Measurements from ENCODE around the gene TTLL8. TPM values are rescaled to one million over a fixed set of nuclear protein-coding genes. Genes with fewer than 3 reads are reported as not detected.

Gene TTLL8
- total and polyA plus RNA-seq, 2 of the 8 experiments (the other 6 are each of a cell fraction or from before 2014, with no cell fraction given): not detected

DNA sequence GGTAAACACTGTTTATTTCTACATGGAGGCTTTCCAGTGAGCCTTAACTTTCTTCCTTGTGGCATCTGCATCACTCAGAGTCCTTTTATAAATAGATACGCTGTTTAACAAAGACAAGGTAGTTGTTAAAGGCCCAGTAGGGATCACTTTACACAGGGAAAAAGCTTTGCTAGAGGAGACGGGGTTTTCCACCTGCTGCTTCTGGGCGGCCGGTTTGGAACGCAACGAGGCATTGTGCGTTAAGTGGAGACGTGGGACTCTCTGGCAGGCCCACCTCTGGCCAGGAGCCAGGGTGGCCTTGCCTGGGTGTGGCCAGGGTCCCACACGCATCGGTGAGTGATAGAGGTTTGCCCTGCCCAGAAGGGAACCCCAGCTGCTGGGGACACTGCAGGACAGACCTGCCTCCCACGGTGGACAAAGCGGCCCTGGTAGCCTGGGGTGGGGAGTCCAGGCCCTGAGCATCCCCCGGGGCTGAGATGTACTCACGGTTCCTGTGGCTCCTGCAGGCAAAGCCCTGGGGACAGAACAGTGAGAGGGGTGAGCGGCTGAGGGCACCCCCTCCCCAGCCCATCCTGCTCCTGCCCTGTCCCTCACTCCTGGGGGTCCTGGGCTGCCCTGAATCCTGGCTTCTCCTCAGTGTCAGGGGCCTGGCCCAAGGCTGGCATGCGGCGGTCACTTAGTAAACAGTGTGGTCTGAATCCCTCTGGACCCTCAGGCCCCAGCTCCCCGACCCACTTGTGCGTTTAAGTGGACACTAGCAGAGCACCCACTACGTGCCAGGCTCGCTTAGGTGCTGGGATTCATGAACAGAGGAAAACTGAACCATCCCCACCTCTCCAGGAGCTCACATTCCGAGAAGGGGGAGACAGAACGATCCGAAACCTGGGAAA, 49.7 kb downstream of the TTLL8 start (continued):
- TF ChIP-seq, protein P1, sequence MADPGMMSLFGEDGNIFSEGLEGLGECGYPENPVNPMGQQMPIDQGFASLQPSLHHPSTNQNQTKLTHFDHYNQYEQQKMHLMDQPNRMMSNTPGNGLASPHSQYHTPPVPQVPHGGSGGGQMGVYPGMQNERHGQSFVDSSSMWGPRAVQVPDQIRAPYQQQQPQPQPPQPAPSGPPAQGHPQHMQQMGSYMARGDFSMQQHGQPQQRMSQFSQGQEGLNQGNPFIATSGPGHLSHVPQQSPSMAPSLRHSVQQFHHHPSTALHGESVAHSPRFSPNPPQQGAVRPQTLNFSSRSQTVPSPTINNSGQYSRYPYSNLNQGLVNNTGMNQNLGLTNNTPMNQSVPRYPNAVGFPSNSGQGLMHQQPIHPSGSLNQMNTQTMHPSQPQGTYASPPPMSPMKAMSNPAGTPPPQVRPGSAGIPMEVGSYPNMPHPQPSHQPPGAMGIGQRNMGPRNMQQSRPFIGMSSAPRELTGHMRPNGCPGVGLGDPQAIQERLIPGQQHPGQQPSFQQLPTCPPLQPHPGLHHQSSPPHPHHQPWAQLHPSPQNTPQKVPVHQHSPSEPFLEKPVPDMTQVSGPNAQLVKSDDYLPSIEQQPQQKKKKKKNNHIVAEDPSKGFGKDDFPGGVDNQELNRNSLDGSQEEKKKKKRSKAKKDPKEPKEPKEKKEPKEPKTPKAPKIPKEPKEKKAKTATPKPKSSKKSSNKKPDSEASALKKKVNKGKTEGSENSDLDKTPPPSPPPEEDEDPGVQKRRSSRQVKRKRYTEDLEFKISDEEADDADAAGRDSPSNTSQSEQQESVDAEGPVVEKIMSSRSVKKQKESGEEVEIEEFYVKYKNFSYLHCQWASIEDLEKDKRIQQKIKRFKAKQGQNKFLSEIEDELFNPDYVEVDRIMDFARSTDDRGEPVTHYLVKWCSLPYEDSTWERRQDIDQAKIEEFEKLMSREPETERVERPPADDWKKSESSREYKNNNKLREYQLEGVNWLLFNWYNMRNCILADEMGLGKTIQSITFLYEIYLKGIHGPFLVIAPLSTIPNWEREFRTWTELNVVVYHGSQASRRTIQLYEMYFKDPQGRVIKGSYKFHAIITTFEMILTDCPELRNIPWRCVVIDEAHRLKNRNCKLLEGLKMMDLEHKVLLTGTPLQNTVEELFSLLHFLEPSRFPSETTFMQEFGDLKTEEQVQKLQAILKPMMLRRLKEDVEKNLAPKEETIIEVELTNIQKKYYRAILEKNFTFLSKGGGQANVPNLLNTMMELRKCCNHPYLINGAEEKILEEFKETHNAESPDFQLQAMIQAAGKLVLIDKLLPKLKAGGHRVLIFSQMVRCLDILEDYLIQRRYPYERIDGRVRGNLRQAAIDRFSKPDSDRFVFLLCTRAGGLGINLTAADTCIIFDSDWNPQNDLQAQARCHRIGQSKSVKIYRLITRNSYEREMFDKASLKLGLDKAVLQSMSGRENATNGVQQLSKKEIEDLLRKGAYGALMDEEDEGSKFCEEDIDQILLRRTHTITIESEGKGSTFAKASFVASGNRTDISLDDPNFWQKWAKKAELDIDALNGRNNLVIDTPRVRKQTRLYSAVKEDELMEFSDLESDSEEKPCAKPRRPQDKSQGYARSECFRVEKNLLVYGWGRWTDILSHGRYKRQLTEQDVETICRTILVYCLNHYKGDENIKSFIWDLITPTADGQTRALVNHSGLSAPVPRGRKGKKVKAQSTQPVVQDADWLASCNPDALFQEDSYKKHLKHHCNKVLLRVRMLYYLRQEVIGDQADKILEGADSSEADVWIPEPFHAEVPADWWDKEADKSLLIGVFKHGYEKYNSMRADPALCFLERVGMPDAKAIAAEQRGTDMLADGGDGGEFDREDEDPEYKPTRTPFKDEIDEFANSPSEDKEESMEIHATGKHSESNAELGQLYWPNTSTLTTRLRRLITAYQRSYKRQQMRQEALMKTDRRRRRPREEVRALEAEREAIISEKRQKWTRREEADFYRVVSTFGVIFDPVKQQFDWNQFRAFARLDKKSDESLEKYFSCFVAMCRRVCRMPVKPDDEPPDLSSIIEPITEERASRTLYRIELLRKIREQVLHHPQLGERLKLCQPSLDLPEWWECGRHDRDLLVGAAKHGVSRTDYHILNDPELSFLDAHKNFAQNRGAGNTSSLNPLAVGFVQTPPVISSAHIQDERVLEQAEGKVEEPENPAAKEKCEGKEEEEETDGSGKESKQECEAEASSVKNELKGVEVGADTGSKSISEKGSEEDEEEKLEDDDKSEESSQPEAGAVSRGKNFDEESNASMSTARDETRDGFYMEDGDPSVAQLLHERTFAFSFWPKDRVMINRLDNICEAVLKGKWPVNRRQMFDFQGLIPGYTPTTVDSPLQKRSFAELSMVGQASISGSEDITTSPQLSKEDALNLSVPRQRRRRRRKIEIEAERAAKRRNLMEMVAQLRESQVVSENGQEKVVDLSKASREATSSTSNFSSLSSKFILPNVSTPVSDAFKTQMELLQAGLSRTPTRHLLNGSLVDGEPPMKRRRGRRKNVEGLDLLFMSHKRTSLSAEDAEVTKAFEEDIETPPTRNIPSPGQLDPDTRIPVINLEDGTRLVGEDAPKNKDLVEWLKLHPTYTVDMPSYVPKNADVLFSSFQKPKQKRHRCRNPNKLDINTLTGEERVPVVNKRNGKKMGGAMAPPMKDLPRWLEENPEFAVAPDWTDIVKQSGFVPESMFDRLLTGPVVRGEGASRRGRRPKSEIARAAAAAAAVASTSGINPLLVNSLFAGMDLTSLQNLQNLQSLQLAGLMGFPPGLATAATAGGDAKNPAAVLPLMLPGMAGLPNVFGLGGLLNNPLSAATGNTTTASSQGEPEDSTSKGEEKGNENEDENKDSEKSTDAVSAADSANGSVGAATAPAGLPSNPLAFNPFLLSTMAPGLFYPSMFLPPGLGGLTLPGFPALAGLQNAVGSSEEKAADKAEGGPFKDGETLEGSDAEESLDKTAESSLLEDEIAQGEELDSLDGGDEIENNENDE (IDR thresholded peaks at IDR 0.05; ENCODE audit: insufficient replicate concordance, low read length): no peak
- TF ChIP-seq SP1 (IDR thresholded peaks at IDR 0.05; ENCODE audit: low read depth, low read length) (no peak), POLR2AphosphoS5 (IDR thresholded peaks at IDR 0.05; ENCODE audit: low read depth, low read length) (no peak), CHD1 (IDR thresholded peaks at IDR 0.05; ENCODE audit: low read depth, low read length) (no peak), SIX5 (IDR thresholded peaks at IDR 0.05; ENCODE audit: low read depth, low read length) (no peak), TAF7 (optimal IDR thresholded peaks at IDR 0.05; ENCODE audit: borderline replicate concordance, low read depth, low read length) (no peak), TAF1 (IDR thresholded peaks at IDR 0.05; ENCODE audit: low read depth, low read length) (no peak)
- TF ChIP-seq, protein P2, sequence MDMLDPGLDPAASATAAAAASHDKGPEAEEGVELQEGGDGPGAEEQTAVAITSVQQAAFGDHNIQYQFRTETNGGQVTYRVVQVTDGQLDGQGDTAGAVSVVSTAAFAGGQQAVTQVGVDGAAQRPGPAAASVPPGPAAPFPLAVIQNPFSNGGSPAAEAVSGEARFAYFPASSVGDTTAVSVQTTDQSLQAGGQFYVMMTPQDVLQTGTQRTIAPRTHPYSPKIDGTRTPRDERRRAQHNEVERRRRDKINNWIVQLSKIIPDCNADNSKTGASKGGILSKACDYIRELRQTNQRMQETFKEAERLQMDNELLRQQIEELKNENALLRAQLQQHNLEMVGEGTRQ (IDR thresholded peaks at IDR 0.05; ENCODE audit: low read length): no peak

Data from H1 (cell line).